A673 (cell line): ENCODE results near the gene ATP8A2.

ENCODE experiments used
- EZH2 ChIP-seq: fragments of 200-600 bp; sonication (generic); IDR thresholded peaks from 2 replicates; pipeline ENCODE4 v1.6.1; 2017; ENCODE audit warnings: borderline replicate concordance, low read depth, mild to moderate bottlenecking, mixed read lengths, antibody characterized with exemption, low read length; ENCODE audit not compliant: poor library complexity, severe bottlenecking
- TF ChIP-seq, protein P1 (sequence below): fragments of 300-800, 200-600 bp; sonication (generic); conservative IDR thresholded peaks from 2 replicates; pipeline ENCODE4 v1.5.1; 2017; ENCODE audit warnings: low read depth, mild to moderate bottlenecking, antibody characterized with exemption, low read length, moderate library complexity, mixed read lengths

DNA sequence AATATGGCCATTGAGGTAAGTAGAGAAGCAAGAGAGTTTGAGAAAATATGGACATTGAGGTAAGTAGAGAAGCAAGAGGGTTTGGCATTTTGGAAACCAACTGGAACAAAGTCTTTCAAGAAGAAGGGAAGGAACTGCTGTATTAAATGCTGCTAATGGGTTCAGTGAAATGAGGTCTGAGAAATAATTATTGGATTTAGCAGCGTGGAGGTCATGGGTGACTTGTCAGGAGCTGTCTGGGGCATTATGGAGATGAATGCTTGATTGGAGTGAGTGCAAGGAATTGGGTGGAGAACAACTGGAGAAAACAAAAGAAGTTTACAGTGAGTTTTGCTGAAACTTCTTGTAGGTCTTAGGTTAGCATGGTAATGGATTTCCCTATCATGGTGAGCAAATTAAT is 232.3 kb downstream of the ATP8A2 start:
- TF ChIP-seq, protein P1, sequence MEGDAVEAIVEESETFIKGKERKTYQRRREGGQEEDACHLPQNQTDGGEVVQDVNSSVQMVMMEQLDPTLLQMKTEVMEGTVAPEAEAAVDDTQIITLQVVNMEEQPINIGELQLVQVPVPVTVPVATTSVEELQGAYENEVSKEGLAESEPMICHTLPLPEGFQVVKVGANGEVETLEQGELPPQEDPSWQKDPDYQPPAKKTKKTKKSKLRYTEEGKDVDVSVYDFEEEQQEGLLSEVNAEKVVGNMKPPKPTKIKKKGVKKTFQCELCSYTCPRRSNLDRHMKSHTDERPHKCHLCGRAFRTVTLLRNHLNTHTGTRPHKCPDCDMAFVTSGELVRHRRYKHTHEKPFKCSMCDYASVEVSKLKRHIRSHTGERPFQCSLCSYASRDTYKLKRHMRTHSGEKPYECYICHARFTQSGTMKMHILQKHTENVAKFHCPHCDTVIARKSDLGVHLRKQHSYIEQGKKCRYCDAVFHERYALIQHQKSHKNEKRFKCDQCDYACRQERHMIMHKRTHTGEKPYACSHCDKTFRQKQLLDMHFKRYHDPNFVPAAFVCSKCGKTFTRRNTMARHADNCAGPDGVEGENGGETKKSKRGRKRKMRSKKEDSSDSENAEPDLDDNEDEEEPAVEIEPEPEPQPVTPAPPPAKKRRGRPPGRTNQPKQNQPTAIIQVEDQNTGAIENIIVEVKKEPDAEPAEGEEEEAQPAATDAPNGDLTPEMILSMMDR = no peak
- no peak for TF ChIP-seq EZH2
